Endothelial cell (in vitro differentiated cells): ENCODE measurements around the gene PRICKLE1. TPM values are rescaled to one million over a fixed set of nuclear protein-coding genes. Genes with fewer than 3 reads are reported as not detected.

Experiments used
- DNase-seq: peaks from one replicate; pipeline ENCODE4 v3.0.0; 2021; ENCODE audit warnings: low spot score
- H3K27ac Mint-ChIP-seq: one replicate; pipeline ENCODE4 v1.8.0; 2021; ENCODE audit warnings: mixed read lengths, inconsistent platforms; ENCODE audit not compliant: unreplicated experiment
- H3K27me3 Mint-ChIP-seq: one replicate; pipeline ENCODE4 v1.8.0; 2021; ENCODE audit warnings: mild to moderate bottlenecking, moderate library complexity, mixed read lengths, inconsistent platforms; ENCODE audit not compliant: unreplicated experiment
- H3K36me3 Mint-ChIP-seq: one replicate; pipeline ENCODE4 v1.8.0; 2021; ENCODE audit warnings: mild to moderate bottlenecking, low read depth, mixed read lengths, inconsistent platforms; ENCODE audit not compliant: unreplicated experiment
- H3K4me1 Mint-ChIP-seq: one replicate; pipeline ENCODE4 v1.8.0; 2021; ENCODE audit warnings: mild to moderate bottlenecking, mixed read lengths, inconsistent platforms; ENCODE audit not compliant: unreplicated experiment
- H3K4me3 Mint-ChIP-seq: one replicate; pipeline ENCODE4 v1.8.0; 2021; ENCODE audit warnings: mild to moderate bottlenecking, mixed read lengths, inconsistent platforms; ENCODE audit not compliant: unreplicated experiment
- H3K9me3 Mint-ChIP-seq: one replicate; pipeline ENCODE4 v1.8.0; 2021; ENCODE audit warnings: mixed read lengths, inconsistent platforms; ENCODE audit not compliant: unreplicated experiment
- total RNA-seq: library from RNA; stranded (reverse); fragmentation: NEBNext Ultra II Directional; extraction: Animal tissue kit (Norgen Biotek cat#: 25700); gene quantifications from one replicate; pipeline ENCODE4 v1.2.1, GENCODE V29; 2021; ENCODE audit not compliant: unreplicated experiment
- TF ChIP-seq, protein P1 (sequence below): fragments of 200-600 bp; sonication (generic); IDR thresholded peaks from one replicate; pipeline ENCODE4 v1.5.0; 2021; ENCODE audit warnings: antibody characterized with exemption; ENCODE audit not compliant: unreplicated experiment

Gene PRICKLE1
- total RNA-seq, 1 donor from 2014 or later: 15.6 TPM

DNA sequence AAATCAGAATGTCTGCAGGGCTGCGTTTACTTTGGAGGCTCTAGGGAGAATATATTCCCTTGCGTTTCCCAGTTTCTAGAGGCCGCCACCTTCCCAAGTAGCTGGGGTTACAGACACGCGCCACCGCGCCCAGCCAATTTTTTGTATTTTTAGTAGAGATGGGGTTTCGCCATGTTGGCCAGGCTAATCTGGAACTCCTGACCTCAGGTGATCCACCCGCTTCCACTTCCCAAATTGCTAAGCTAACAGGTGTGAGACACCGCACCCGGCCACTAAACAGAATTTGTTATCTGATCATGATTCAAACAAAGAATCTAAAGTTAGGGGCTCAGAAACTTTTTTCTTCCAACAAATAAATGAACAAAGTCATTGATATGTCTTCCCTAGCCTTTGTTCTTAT is 148.9 kb downstream of the PRICKLE1 start:
- no peaks in the 10 kb centered on the region for H3K27me3 Mint-ChIP-seq
- peaks cover 15% of the 10 kb centered on the region for H3K4me1 Mint-ChIP-seq
- no peaks in the 10 kb centered on the region for H3K9me3 Mint-ChIP-seq
- H3K4me3 Mint-ChIP-seq: no peak overlapping the region
- H3K36me3 Mint-ChIP-seq: peaks cover 31% of the 10 kb centered on the region
- no peak overlapping the region for H3K27ac Mint-ChIP-seq
- DNase-seq: no peak
- TF ChIP-seq, protein P1, sequence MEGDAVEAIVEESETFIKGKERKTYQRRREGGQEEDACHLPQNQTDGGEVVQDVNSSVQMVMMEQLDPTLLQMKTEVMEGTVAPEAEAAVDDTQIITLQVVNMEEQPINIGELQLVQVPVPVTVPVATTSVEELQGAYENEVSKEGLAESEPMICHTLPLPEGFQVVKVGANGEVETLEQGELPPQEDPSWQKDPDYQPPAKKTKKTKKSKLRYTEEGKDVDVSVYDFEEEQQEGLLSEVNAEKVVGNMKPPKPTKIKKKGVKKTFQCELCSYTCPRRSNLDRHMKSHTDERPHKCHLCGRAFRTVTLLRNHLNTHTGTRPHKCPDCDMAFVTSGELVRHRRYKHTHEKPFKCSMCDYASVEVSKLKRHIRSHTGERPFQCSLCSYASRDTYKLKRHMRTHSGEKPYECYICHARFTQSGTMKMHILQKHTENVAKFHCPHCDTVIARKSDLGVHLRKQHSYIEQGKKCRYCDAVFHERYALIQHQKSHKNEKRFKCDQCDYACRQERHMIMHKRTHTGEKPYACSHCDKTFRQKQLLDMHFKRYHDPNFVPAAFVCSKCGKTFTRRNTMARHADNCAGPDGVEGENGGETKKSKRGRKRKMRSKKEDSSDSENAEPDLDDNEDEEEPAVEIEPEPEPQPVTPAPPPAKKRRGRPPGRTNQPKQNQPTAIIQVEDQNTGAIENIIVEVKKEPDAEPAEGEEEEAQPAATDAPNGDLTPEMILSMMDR: no peak

DNA sequence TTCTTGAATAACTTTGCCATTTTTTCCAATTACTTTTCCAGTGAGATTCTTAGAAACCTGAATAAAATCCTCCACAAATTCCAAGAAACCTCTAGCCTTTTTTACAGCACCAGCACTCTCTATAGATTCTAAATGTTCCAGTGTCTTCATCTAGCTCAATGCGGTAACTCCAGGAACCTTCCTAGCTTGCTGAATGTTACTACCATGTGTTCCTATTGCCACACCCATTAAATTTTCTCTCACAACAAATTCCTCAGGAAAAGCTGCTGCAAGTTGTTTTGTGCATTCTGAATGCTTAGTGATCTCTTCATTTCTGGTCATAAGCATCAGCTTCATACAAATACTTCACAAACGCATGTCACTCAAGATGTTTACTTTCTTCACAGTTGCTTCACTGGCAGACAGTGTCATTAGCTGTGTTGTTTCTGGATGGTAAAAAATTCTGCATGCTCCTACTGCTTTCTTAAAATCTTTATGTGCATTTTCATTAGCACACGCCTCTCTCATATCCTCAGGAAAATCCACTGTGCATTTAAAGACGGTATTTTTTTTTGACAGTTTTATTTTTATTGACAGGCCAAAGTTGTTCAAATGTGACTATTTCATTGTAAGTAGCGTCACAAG is 156.9 kb downstream of the PRICKLE1 start:
- H3K4me1 Mint-ChIP-seq: peaks cover 10% of the 10 kb centered on the region

DNA sequence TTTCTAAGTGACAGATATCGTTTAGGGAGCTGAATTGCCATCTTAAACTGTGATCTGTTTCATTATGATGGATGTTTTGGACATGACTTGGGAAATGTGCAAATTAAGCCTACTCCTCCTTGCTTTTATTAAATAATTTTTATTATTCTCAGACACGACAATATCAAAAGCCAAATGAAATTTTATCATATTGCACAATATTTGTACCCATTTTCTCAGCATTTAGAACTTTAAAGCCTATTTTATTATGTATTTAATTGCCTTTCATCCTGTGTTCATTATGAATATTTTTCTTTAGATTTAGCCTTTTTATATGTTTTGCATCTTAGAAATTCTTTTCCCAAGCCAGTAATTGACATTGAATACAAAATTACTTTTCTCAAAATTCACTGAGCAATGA is 160.7 kb downstream of the PRICKLE1 start:
- H3K36me3 Mint-ChIP-seq: peaks cover 18% of the 10 kb centered on the region
- no peaks in the 10 kb centered on the region for H3K9me3 Mint-ChIP-seq
- H3K4me3 Mint-ChIP-seq: no peak overlapping the region
- peaks cover 5% of the 10 kb centered on the region for H3K27me3 Mint-ChIP-seq
- DNase-seq: no peak
- TF ChIP-seq, protein P1: no peak
- H3K4me1 Mint-ChIP-seq: peaks cover 14% of the 10 kb centered on the region
- H3K27ac Mint-ChIP-seq: no peak overlapping the region

More for the DNA sequence above, 156.9 kb downstream of the PRICKLE1 start:
- no peak for DNase-seq
- H3K27ac Mint-ChIP-seq: no peak overlapping the region
- H3K9me3 Mint-ChIP-seq: no peaks in the 10 kb centered on the region
- TF ChIP-seq, protein P1: no peak
- peaks cover 5% of the 10 kb centered on the region for H3K27me3 Mint-ChIP-seq
- no peak overlapping the region for H3K4me3 Mint-ChIP-seq
- H3K36me3 Mint-ChIP-seq: peaks cover 12% of the 10 kb centered on the region

DNA sequence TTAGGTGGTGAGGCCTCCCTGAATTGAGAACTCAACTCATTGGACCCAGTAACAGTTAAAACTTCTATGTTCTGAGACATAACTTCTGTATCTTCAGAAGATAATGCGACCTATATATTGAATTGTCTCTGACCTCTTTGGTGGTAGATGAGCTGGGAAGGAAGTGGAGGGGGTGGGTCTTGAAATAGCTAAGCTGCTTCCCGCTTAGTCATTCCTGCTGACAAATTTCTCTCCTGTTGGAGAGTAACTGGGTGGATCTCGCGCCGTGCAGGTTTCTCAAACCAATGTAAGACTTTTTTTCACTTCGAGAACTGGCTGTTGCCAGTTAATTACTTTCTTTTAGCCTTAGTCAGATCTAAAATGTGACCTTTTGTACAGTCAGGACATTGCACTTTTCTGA is 162.8 kb downstream of the PRICKLE1 start:
- no peaks in the 10 kb centered on the region for H3K9me3 Mint-ChIP-seq
- DNase-seq: no peak
- peaks cover 3% of the 10 kb centered on the region for H3K27me3 Mint-ChIP-seq
- peak overlapping the region; percentile 39 for H3K27ac Mint-ChIP-seq
- TF ChIP-seq, protein P1: no peak
- H3K4me1 Mint-ChIP-seq: peaks cover 16% of the 10 kb centered on the region
- H3K4me3 Mint-ChIP-seq: no peak overlapping the region
- peaks cover 8% of the 10 kb centered on the region for H3K36me3 Mint-ChIP-seq

DNA sequence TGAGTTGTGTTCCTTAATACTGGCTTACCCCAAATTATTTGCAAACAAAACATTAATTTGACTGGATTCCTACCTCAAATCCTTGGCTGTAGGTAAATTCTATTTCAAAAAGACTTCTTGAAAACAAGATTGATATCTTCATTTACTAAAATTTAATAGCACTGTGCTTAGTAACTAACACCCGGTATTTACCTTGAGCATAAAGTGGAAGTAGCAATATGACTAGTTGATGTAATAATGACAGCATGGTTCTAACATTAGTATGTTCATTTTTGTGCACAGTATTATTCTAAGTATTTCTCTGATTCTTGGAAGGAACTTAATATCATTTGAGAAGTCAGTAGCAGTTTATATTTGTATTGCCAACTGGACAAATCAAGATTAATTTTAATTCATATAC is 166.8 kb downstream of the PRICKLE1 start:
- Mint-ChIP-seq H3K27me3 (peaks cover 3% of the 10 kb centered on the region), H3K27ac (no peak overlapping the region), H3K4me1 (peaks cover 31% of the 10 kb centered on the region), H3K36me3 (peaks cover 8% of the 10 kb centered on the region), H3K9me3 (no peaks in the 10 kb centered on the region), H3K4me3 (no peak overlapping the region)
- TF ChIP-seq, protein P1: no peak
- DNase-seq: no peak
